Measurements from ENCODE around the gene ANKRD33B.

GRCh38 chr5:10701567-10702039 is 137.7 kb downstream of the ANKRD33B start:
- TF ChIP-seq POLR2A (IDR thresholded peaks at IDR 0.05; ENCODE audit: low read depth, low read length), result no peak
- TF ChIP-seq TAF1 (IDR thresholded peaks at IDR 0.05; ENCODE audit: borderline replicate concordance, low read depth, low read length), result no peak
- no peak for TF ChIP-seq POLR2AphosphoS5 (IDR thresholded peaks at IDR 0.05; ENCODE audit: low read depth, low read length)
